Subcutaneous abdominal adipose tissue (tissue), 5 donors: ENCODE results near the gene EXOSC3.
"Not testable (repeated sequence)": the region's sequence is repeated elsewhere in the genome, so short reads cannot be mapped to it uniquely, and the experiment has no call there.

Experiments used
- H3K27ac ChIP-seq: one replicate; pipeline ENCODE4 v1.7.0; 2013; ENCODE audit warnings: low read depth, mild to moderate bottlenecking, inconsistent platforms, low read length, moderate library complexity
- H3K27me3 ChIP-seq, 5 donors: one replicate each; pipeline ENCODE4 v1.7.0; 2013; ENCODE audit warnings: low read length in 5 of 5, inconsistent platforms in 1 of 5; ENCODE audit not compliant: control insufficient read depth in 5 of 5, insufficient read depth in 4 of 5
- H3K36me3 ChIP-seq, 5 donors: one replicate each; pipeline ENCODE4 v1.7.0; 2013; ENCODE audit warnings: low read length in 5 of 5; ENCODE audit not compliant: control insufficient read depth in 5 of 5, insufficient read depth in 5 of 5
- H3K4me1 ChIP-seq, 5 donors: one replicate each; pipeline ENCODE4 v1.7.0; 2013; ENCODE audit warnings: low read length in 5 of 5, mild to moderate bottlenecking in 3 of 5, moderate library complexity in 1 of 5; ENCODE audit not compliant: control insufficient read depth in 5 of 5, insufficient read depth in 5 of 5
- H3K4me3 ChIP-seq, 5 donors: one replicate each; pipeline ENCODE4 v1.7.0; 2013; ENCODE audit warnings: low read length in 5 of 5, low read depth in 1 of 5
- H3K9ac ChIP-seq, 5 donors: one replicate each; pipeline ENCODE4 v1.7.0; 2013; ENCODE audit warnings: low read length in 5 of 5, mild to moderate bottlenecking in 4 of 5, moderate library complexity in 3 of 5
- H3K9me3 ChIP-seq, 5 donors: one replicate each; pipeline ENCODE4 v1.7.0; 2013; ENCODE audit warnings: low read length in 5 of 5; ENCODE audit not compliant: control insufficient read depth in 5 of 5
- donor health status: healthy.
- donor health status: healthy.
- donor health status: healthy.
- donor health status: healthy.
- donor health status: healthy.

The EXOSC3 gene

GRCh38 chr9:37784616-37785483 lies at the start of gene EXOSC3:
EXOSC3 (minus strand) TSS chr9:37785064; CDS start chr9:37785044, 20 bp downstream.
- Histone ChIP-seq H3K9me3 (no peaks in the 10 kb centered on the region), H3K27me3 (peaks cover 0 to 2% (median 0%) of the 10 kb centered on the region in 5 donors), H3K27ac (peak within 1 kb of the TSS; percentile 60), H3K9ac (peak within 1 kb of the TSS; percentile 77 to 94 (median 81)), H3K4me3 (peak within 1 kb of the TSS; percentile 93 to 99 (median 94)), H3K36me3 (peaks cover 29 to 37% (median 34%) of the 10 kb centered on the region in 5 donors), H3K4me1 (peaks cover 5 to 29% (median 23%) of the 10 kb centered on the region in 5 donors)

GRCh38 chr9:37827483-37828165 lies 42.8 kb upstream of the EXOSC3 start:
- Histone ChIP-seq H3K4me3 (no peak overlapping the region), H3K9ac (no peak overlapping the region), H3K9me3 (no peaks in the 10 kb centered on the region), H3K36me3 (peaks cover 4 to 33% (median 19%) of the 10 kb centered on the region in 5 donors), H3K27ac (no peak overlapping the region), H3K4me1 (no peaks in the 10 kb centered on the region), H3K27me3 (no peaks in the 10 kb centered on the region)

- H3K27me3 ChIP-seq, H3K27ac ChIP-seq, H3K9me3 ChIP-seq, H3K9ac ChIP-seq, H3K4me3 ChIP-seq, H3K4me1 ChIP-seq: not testable (repeated sequence)
- H3K36me3 ChIP-seq = peaks cover 4 to 42% (median 23%) of the 10 kb centered on the region in 5 donors
Measured at GRCh38 chr9:37825174-37825573, 40.3 kb upstream of the EXOSC3 start.

GRCh38 chr9:37820142-37820541 lies 35.3 kb upstream of the EXOSC3 start:
- Histone ChIP-seq H3K27ac (no peak overlapping the region), H3K9me3 (no peaks in the 10 kb centered on the region), H3K4me1 (no peaks in the 10 kb centered on the region), H3K4me3 (no peak overlapping the region), H3K36me3 (peaks cover 1 to 29% (median 11%) of the 10 kb centered on the region in 5 donors), H3K27me3 (no peaks in the 10 kb centered on the region), H3K9ac (no peak overlapping the region)

- Histone ChIP-seq H3K4me3 (no peak overlapping the region), H3K9me3 (no peaks in the 10 kb centered on the region), H3K36me3 (peaks cover 0 to 21% (median 8%) of the 10 kb centered on the region in 5 donors), H3K4me1 (no peaks in the 10 kb centered on the region), H3K27me3 (no peaks in the 10 kb centered on the region), H3K9ac (no peak overlapping the region), H3K27ac (no peak overlapping the region)
Measured at GRCh38 chr9:37818849-37819248, 34.0 kb upstream of the EXOSC3 start.

GRCh38 chr9:37812773-37813379 lies 28.0 kb upstream of the EXOSC3 start:
- Histone ChIP-seq H3K36me3 (peaks cover 0 to 3% (median 1%) of the 10 kb centered on the region in 5 donors), H3K4me1 (no peaks in the 10 kb centered on the region), H3K9me3 (no peaks in the 10 kb centered on the region), H3K27me3 (no peaks in the 10 kb centered on the region), H3K9ac (peak overlapping the region in 1 of 5 donors; percentile 14), H3K4me3 (no peak overlapping the region), H3K27ac (no peak overlapping the region)

GRCh38 chr9:37811906-37812476 lies 27.1 kb upstream of the EXOSC3 start:
- Histone ChIP-seq H3K36me3 (peaks cover 0 to 4% (median 3%) of the 10 kb centered on the region in 5 donors), H3K9me3 (no peaks in the 10 kb centered on the region), H3K27ac (no peak overlapping the region), H3K4me1 (no peaks in the 10 kb centered on the region), H3K9ac (no peak overlapping the region), H3K27me3 (no peaks in the 10 kb centered on the region), H3K4me3 (no peak overlapping the region)

- not testable (repeated sequence) for H3K27ac ChIP-seq, H3K9me3 ChIP-seq, H3K9ac ChIP-seq, H3K4me1 ChIP-seq, H3K36me3 ChIP-seq, H3K27me3 ChIP-seq, H3K4me3 ChIP-seq
Measured at GRCh38 chr9:37809676-37810075, 24.8 kb upstream of the EXOSC3 start.

- Histone ChIP-seq H3K27me3 (no peaks in the 10 kb centered on the region), H3K9me3 (no peaks in the 10 kb centered on the region), H3K9ac (peak overlapping the region in 1 of 5 donors; percentile 34), H3K36me3 (peaks cover 0 to 4% (median 3%) of the 10 kb centered on the region in 5 donors), H3K4me3 (no peak overlapping the region), H3K4me1 (peaks cover 9 to 25% (median 15%) of the 10 kb centered on the region in 5 donors), H3K27ac (no peak overlapping the region)
Measured at GRCh38 chr9:37806271-37806670, 21.4 kb upstream of the EXOSC3 start.
